Mononuclear cell (primary cell): Measurements from ENCODE around the gene IGSF6. TPM values are rescaled to one million over a fixed set of nuclear protein-coding genes. Genes with fewer than 3 reads are reported as not detected.
"Not testable (repeated sequence)": the region's sequence is repeated elsewhere in the genome, so short reads cannot be mapped to it uniquely, and the experiment has no call there.

Experiments
- H3K27me3 ChIP-seq: 2 replicates; pipeline ENCODE4 v1.6.0; 2011; ENCODE audit warnings: low read length, control low read depth; ENCODE audit not compliant: insufficient read depth
- H3K4me1 ChIP-seq: 2 replicates; pipeline ENCODE4 v1.5.1; 2011; ENCODE audit warnings: mild to moderate bottlenecking, low read length, control low read depth; ENCODE audit not compliant: insufficient read depth
- H3K4me3 ChIP-seq: 2 replicates; pipeline ENCODE4 v1.5.1; 2011; ENCODE audit warnings: mild to moderate bottlenecking, low read length, moderate library complexity
- H3K9me3 ChIP-seq: 2 replicates; pipeline ENCODE4 v1.5.1; 2011; ENCODE audit warnings: low read depth, mild to moderate bottlenecking, control low read depth, low read length
- total RNA-seq: library from RNA; depleted of rRNA; stranded (reverse); fragments of >200 nt; gene quantifications from one replicate; pipeline ENCODE4 v1.2.3, GENCODE V29; 2012

The IGSF6 gene
- 13.9 TPM for total RNA-seq

- no peaks in the 10 kb centered on the region for H3K9me3 ChIP-seq
- peaks cover 90% of the 10 kb centered on the region for H3K4me1 ChIP-seq
- H3K27me3 ChIP-seq: no peaks in the 10 kb centered on the region
- peak within 1 kb of the TSS; percentile 64 for H3K4me3 ChIP-seq
Observed at GRCh38 chr16:21652453-21652852, at the start of gene IGSF6. TSS of gene IGSF6 (minus strand) at chr16:21652608. CDS start at chr16:21652598, 10 bp downstream.

GRCh38 chr16:21701271-21701670 lies 48.9 kb upstream of the IGSF6 start:
- peaks cover 13% of the 10 kb centered on the region for H3K4me1 ChIP-seq
- no peak overlapping the region for H3K4me3 ChIP-seq
- H3K27me3 ChIP-seq: no peaks in the 10 kb centered on the region
- H3K9me3 ChIP-seq: no peaks in the 10 kb centered on the region

DNA sequence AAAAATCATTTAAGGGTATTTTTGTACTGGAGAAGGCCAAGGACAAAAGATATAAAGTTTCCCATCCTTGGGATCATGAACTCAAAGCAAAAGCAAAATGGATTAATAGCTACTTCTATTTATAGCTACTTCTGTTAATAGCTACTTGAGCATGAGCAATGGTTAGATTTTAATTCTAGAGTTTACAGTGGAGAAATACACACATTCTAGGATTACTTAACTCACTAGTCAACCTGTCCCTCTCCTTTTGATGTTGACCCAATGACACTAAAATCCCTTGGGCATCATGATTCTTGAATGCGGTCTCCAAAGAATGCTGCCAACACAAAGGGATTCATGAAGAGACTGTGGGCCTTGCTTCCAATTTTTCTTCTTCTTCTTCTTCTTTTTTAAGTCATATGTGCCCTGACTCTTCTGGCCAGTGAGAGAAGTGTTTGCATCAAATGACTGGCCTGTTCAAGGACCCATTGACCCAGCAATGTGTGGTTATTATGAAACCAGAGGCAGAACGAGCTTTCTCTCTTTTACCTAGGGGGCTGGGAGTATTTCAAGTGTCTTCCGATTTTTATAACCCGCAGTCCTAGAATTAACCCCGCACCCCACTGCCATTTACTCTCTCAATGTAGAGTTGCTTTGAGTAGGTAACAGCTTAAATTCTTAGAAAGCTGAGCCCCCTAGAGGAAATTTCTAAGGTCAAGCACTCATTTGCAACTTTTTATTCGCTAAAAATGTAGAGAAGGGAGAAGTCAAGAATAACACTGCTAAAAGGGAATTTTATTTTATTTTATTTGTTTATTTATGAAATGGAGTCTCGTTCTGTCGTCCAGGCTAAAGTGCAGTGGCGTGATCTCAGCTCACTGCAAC lies 46.0 kb upstream of the IGSF6 start:
- Histone ChIP-seq H3K4me3 (no peak overlapping the region), H3K27me3 (no peaks in the 10 kb centered on the region), H3K4me1 (peaks cover 3% of the 10 kb centered on the region), H3K9me3 (no peaks in the 10 kb centered on the region)

GRCh38 chr16:21697032-21697431 lies 44.6 kb upstream of the IGSF6 start:
- no peaks in the 10 kb centered on the region for H3K27me3 ChIP-seq
- H3K4me1 ChIP-seq: no peaks in the 10 kb centered on the region
- H3K9me3 ChIP-seq: no peaks in the 10 kb centered on the region
- H3K4me3 ChIP-seq: no peak overlapping the region

DNA sequence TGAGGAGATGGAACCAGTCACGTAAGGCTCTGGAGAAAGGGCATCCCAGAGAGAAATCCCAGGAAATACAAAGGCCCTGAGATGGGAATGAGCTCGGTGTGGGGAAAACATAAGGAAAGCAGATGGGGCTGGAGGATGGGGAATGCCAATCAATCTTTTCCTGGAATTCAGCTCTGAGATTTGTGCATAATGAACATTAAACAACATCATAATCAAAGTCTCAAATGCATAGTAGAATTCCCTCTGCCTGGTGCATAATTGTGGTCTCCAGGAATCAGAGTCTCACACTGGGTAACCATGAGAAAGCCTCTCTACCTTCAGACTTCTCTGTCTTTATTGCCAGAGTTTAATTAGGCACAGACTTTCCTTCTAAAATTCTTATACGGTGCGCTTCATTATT lies 42.2 kb upstream of the IGSF6 start:
- Histone ChIP-seq H3K4me3 (no peak overlapping the region), H3K27me3 (no peaks in the 10 kb centered on the region), H3K9me3 (no peaks in the 10 kb centered on the region), H3K4me1 (no peaks in the 10 kb centered on the region)

- H3K4me3 ChIP-seq, H3K4me1 ChIP-seq, H3K27me3 ChIP-seq, H3K9me3 ChIP-seq: not testable (repeated sequence)
Observed at GRCh38 chr16:21690967-21691366, 38.6 kb upstream of the IGSF6 start.

- H3K4me3 ChIP-seq: no peak overlapping the region
- no peaks in the 10 kb centered on the region for H3K4me1 ChIP-seq
- H3K27me3 ChIP-seq: no peaks in the 10 kb centered on the region
- no peaks in the 10 kb centered on the region for H3K9me3 ChIP-seq
Observed at GRCh38 chr16:21689107-21689506, 36.7 kb upstream of the IGSF6 start.

GRCh38 chr16:21685034-21685455 lies 32.6 kb upstream of the IGSF6 start:
- Histone ChIP-seq H3K9me3 (no peaks in the 10 kb centered on the region), H3K27me3 (peaks cover 4% of the 10 kb centered on the region), H3K4me1 (no peaks in the 10 kb centered on the region), H3K4me3 (no peak overlapping the region)

GRCh38 chr16:21684199-21684598 lies 31.8 kb upstream of the IGSF6 start:
- Histone ChIP-seq H3K9me3 (no peaks in the 10 kb centered on the region), H3K27me3 (peaks cover 4% of the 10 kb centered on the region), H3K4me1 (no peaks in the 10 kb centered on the region), H3K4me3 (no peak overlapping the region)

GRCh38 chr16:21683184-21683583 lies 30.8 kb upstream of the IGSF6 start:
- peaks cover 4% of the 10 kb centered on the region for H3K27me3 ChIP-seq
- H3K4me1 ChIP-seq: no peaks in the 10 kb centered on the region
- no peak overlapping the region for H3K4me3 ChIP-seq
- no peaks in the 10 kb centered on the region for H3K9me3 ChIP-seq

DNA sequence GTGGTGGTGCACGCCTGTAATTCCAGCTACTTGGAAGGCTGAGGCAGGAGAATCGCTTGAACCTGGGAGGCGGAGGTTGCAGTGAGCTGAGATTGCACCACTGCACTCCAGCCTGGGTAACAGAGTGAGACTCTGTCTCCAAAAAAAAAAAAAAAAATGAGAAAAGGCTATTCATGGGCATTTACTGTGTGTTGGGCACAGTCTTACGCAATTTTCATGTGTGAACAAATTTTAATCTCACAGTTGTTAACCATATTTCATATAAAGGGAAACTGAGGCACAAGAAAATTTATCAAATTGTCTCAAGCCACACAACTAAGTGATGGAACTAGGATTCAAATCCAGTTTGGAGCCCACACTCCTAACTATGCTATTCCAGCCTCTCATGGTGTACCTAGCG lies 28.3 kb upstream of the IGSF6 start:
- not testable (repeated sequence) for H3K27me3 ChIP-seq, H3K4me1 ChIP-seq, H3K4me3 ChIP-seq, H3K9me3 ChIP-seq

DNA sequence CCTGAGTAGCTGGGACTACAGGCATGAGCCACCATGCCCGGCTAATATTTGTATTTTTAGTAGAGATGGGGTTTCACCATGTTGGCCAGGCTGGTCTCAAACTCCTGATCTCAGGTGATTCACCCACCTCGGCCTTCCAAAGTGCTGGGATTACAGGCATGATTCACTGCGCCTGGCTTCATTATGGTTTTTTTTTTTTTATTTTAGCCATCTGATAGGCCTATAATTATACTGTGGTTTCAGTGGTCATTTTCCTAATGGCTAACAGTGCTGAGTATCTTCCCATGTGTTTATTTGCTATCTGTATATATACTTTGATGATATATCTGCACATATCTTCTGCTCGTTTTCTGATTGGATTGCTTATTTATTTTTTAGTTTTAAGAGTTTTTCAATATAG lies 22.0 kb upstream of the IGSF6 start:
- H3K9me3 ChIP-seq, H3K27me3 ChIP-seq, H3K4me3 ChIP-seq, H3K4me1 ChIP-seq: not testable (repeated sequence)

- H3K4me3 ChIP-seq: no peak overlapping the region
- H3K9me3 ChIP-seq: peaks cover 4% of the 10 kb centered on the region
- no peaks in the 10 kb centered on the region for H3K27me3 ChIP-seq
- H3K4me1 ChIP-seq: no peaks in the 10 kb centered on the region
Observed at GRCh38 chr16:21673469-21673868, 21.1 kb upstream of the IGSF6 start.

- Histone ChIP-seq H3K27me3 (peaks cover 3% of the 10 kb centered on the region), H3K9me3 (no peaks in the 10 kb centered on the region)
Observed at GRCh38 chr16:21667575-21667974, 15.2 kb upstream of the IGSF6 start.

DNA sequence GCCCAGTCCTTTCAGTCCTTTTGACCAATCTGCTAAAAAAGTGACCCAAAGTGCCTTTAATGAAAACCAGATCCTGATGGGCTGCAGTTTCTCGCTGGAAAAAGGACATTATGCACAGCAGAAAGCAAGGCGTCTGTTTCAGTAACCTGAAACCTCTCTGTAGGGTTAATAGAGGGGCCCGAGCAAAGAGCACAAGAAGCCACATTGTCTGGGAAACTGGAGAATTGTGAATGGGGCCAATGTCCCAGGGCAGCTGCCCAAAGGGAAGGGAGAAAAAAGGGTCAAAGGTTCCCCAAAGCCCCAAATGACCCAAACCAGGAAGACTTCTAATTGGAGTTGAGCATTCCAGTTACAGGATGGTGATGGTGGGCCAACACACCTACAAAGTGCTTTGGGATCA lies 14.4 kb upstream of the IGSF6 start:
- Histone ChIP-seq H3K4me3 (no peak overlapping the region), H3K4me1 (peaks cover 16% of the 10 kb centered on the region), H3K27me3 (peaks cover 3% of the 10 kb centered on the region), H3K9me3 (no peaks in the 10 kb centered on the region)

More at GRCh38 chr16:21667575-21667974, 15.2 kb upstream of the IGSF6 start:
- Histone ChIP-seq H3K4me1 (peaks cover 10% of the 10 kb centered on the region), H3K4me3 (no peak overlapping the region)
